ENCODE results near the gene CYB561. TPM values are rescaled to one million over a fixed set of nuclear protein-coding genes. Genes with fewer than 3 reads are reported as not detected.

The CYB561 gene
- total and polyA plus RNA-seq, 2 experiments from 2014 or later = 7.4 to 21.5 TPM

GRCh38 chr17:63478814-63479494 is 32.8 kb upstream of the CYB561 start:
- Histone ChIP-seq H3K9me3 (ENCODE audit: low read depth) (no peaks in the 10 kb centered on the region), H3K27me3 (peaks cover 11% of the 10 kb centered on the region), H3K36me3 (no peaks in the 10 kb centered on the region), H3K27ac (no peak overlapping the region), H3K4me1 (ENCODE audit: low read depth) (no peaks in the 10 kb centered on the region), H3K4me3 (no peak overlapping the region)
- DNase-seq (ENCODE audit: low read depth in 1 of 2, low spot score in 1 of 2) = peak; percentile 88 to 94
- TF ChIP-seq CTCF (IDR thresholded peaks at IDR 0.05; ENCODE audit: low read depth, low read length) = peak; percentile 94

- peak overlapping the region; percentile 54 for H3K4me3 ChIP-seq
- peak; percentile 18 to 36 for DNase-seq (ENCODE audit: low read depth in 1 of 2, low spot score in 1 of 2)
- no peak overlapping the region for H3K27ac ChIP-seq
- no peak for TF ChIP-seq CTCF (IDR thresholded peaks at IDR 0.05; ENCODE audit: low read depth, low read length)
- H3K36me3 ChIP-seq = no peaks in the 10 kb centered on the region
- no peaks in the 10 kb centered on the region for H3K4me1 ChIP-seq (ENCODE audit: low read depth)
- no peaks in the 10 kb centered on the region for H3K9me3 ChIP-seq (ENCODE audit: low read depth)
- H3K27me3 ChIP-seq = peaks cover 11% of the 10 kb centered on the region
These were observed 31.7 kb upstream of the CYB561 start for GRCh38 chr17:63477480-63478440.

GRCh38 chr17:63476854-63477479 is 30.9 kb upstream of the CYB561 start, which contains the start of gene ACE:
ACE (plus strand) TSS chr17:63477061; CDS start chr17:63477095, 34 bp downstream.
- Histone ChIP-seq H3K27ac (no peak within 1 kb of the TSS), H3K36me3 (no peaks in the 10 kb centered on the region), H3K9me3 (ENCODE audit: low read depth) (no peaks in the 10 kb centered on the region), H3K4me3 (peak within 1 kb of the TSS; percentile 54), H3K27me3 (peaks cover 11% of the 10 kb centered on the region), H3K4me1 (ENCODE audit: low read depth) (no peaks in the 10 kb centered on the region)
- no peak for TF ChIP-seq CTCF (IDR thresholded peaks at IDR 0.05; ENCODE audit: low read depth, low read length)
- DNase-seq (ENCODE audit: low read depth in 1 of 2, low spot score in 1 of 2) = peak; percentile 25 to 64

GRCh38 chr17:63476459-63476853 is 30.4 kb upstream of the CYB561 start:
- TF ChIP-seq CTCF (IDR thresholded peaks at IDR 0.05; ENCODE audit: low read depth, low read length) = no peak
- Histone ChIP-seq H3K36me3 (no peaks in the 10 kb centered on the region), H3K4me1 (ENCODE audit: low read depth) (no peaks in the 10 kb centered on the region), H3K27ac (no peak overlapping the region), H3K27me3 (peaks cover 11% of the 10 kb centered on the region), H3K4me3 (peak overlapping the region; percentile 54), H3K9me3 (ENCODE audit: low read depth) (no peaks in the 10 kb centered on the region)
- DNase-seq (ENCODE audit: low read depth in 1 of 2, low spot score in 1 of 2) = peak; percentile 38 to 70

All from cardiac muscle cell (in vitro differentiated cells and primary cell).